ENCODE results near the gene RNU1-1. TPM values are rescaled to one million over a fixed set of nuclear protein-coding genes. Genes with fewer than 3 reads are reported as not detected.

Gene RNU1-1
- total RNA-seq, 4 donors from 2014 or later: under 0.01 TPM

DNA sequence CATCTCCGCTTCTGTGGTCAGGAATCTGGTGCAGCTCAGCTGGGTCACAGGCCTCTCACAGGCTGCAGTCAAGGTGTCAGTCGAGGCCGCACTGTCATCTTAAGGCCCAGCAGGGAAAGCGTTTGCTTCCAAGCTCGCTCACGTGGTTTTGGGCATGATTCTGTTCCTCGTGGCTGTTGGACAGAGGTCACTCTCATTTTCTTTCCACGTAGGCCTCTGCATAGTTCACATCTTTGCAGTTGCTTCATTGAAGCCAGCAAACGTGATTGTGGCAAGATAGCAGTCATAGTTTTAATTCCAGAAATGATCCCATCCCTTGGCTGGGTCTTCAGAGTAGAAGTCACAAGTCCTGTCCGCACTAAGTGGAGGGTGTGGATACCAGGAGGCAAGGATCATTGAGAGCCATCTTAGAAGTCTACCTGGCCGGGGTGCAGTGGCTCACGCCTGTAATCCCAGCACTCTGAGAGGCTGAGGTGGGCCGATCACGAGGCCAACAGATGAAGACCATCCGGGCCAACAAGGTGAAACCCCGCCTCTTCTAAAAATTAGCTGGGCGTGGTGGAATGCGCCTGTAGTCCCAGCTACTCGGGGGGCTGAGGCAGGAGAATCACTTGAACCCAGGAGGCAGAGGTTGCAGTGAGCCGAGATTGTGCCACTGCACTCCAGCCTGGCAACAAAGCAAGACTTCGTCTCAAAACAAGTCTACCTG, 49.0 kb downstream of the RNU1-1 start:
- Histone ChIP-seq H3K4me1 (no peaks in the 10 kb centered on the region), H3K27me3 (no peaks in the 10 kb centered on the region), H3K4me3 (no peak overlapping the region), H3K36me3 (peaks cover 0 to 68% (median 6%) of the 10 kb centered on the region in 3 donors), H3K9me3 (no peaks in the 10 kb centered on the region), H3K27ac (no peak overlapping the region)
- intact Hi-C loops (cut with DNase I): no loop called here
- TF ChIP-seq, protein P1, sequence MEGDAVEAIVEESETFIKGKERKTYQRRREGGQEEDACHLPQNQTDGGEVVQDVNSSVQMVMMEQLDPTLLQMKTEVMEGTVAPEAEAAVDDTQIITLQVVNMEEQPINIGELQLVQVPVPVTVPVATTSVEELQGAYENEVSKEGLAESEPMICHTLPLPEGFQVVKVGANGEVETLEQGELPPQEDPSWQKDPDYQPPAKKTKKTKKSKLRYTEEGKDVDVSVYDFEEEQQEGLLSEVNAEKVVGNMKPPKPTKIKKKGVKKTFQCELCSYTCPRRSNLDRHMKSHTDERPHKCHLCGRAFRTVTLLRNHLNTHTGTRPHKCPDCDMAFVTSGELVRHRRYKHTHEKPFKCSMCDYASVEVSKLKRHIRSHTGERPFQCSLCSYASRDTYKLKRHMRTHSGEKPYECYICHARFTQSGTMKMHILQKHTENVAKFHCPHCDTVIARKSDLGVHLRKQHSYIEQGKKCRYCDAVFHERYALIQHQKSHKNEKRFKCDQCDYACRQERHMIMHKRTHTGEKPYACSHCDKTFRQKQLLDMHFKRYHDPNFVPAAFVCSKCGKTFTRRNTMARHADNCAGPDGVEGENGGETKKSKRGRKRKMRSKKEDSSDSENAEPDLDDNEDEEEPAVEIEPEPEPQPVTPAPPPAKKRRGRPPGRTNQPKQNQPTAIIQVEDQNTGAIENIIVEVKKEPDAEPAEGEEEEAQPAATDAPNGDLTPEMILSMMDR (IDR thresholded peaks at IDR 0.05): no peak
- no peak for TF ChIP-seq POLR2A (IDR thresholded peaks at IDR 0.05)
- no peak for DNase-seq
- 88 to 93% methylated on average over 17 to 18 of the region's 21 CpGs for WGBS, 2 donors

Small RNAs within 50 kb of the gene (small RNA-seq; reads per million reads assigned to genes)
- 0 reads per million in 4 donors for gene RNU1-1
- gene RNU1-6P: 0 reads per million in 4 donors

Other genes starting within 250 kb of the RNU1-1 start
- gene FBXO42, start 161.8 kb downstream of the RNU1-1 start, total RNA-seq: 10 to 100 TPM; 15.9 to 29.0 (median 20.2) TPM
- 10 to 100 TPM; 51.7 to 65.0 (median 58.5) TPM for gene SZRD1, start 147.0 kb downstream of the RNU1-1 start, total RNA-seq
- gene SPATA21, start 76.9 kb downstream of the RNU1-1 start, total RNA-seq: not detected
- 10 to 100 TPM; 38.5 to 48.4 (median 47.2) TPM for gene NECAP2, start 73.6 kb downstream of the RNU1-1 start, total RNA-seq
- 10 to 100 TPM in 3 of 4 donors, 1 to 10 TPM in 1; 10.0 to 23.5 (median 10.7) TPM for gene NBPF1, start 99.3 kb upstream of the RNU1-1 start, total RNA-seq
- under 1 TPM; under 0.01 TPM for gene RNU1-3, start 152.7 kb upstream of the RNU1-1 start, total RNA-seq
- under 1 TPM; under 0.01 TPM for gene RNU1-4, start 226.2 kb upstream of the RNU1-1 start, total RNA-seq

All from esophagus squamous epithelium (tissue), 5 donors.